ENCODE measurements around the gene OBSCN.

OBSCN gene

GRCh38 chr1:228359613-228360532 lies 152.0 kb downstream of the OBSCN start:
- DNase-seq = no peak

DNA sequence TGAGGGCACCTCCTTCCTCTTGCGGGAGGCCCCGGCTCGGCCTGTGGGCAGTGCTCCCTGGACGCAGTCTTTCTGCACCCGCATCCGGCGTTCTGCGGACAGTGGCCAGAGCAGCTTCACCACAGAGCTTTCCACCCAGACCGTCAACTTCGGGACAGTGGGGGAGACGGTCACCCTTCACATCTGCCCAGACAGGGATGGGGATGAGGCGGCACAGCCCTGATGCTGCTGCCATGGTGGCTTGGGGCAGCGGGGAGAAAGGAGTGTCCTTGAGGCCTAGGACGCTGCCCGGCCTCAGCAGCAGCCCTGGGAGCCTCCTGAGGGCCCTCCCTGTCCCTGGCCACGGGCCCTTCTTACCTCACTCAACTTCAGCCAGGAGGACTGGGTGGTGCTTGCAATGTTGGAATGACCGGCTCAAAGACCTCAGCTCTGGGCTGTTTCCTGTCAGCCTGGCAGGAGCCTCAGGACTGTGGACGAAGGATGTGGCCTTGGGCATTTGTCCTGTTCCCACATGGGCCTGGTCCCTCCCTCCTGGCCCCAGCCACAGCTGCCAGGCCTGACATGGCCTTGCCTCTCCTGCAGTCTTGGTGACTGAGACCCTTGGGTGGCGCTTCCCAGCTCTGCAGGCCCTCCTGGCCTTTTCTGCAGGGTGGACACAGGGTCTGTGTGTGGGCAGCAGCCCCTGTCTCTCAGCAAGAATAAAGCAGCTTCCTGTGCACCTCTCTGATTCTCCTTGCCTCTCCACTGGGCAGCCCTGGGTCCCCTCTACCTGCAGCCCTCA lies 152.9 kb downstream of the OBSCN start:
- DNase-seq = no peak

DNA sequence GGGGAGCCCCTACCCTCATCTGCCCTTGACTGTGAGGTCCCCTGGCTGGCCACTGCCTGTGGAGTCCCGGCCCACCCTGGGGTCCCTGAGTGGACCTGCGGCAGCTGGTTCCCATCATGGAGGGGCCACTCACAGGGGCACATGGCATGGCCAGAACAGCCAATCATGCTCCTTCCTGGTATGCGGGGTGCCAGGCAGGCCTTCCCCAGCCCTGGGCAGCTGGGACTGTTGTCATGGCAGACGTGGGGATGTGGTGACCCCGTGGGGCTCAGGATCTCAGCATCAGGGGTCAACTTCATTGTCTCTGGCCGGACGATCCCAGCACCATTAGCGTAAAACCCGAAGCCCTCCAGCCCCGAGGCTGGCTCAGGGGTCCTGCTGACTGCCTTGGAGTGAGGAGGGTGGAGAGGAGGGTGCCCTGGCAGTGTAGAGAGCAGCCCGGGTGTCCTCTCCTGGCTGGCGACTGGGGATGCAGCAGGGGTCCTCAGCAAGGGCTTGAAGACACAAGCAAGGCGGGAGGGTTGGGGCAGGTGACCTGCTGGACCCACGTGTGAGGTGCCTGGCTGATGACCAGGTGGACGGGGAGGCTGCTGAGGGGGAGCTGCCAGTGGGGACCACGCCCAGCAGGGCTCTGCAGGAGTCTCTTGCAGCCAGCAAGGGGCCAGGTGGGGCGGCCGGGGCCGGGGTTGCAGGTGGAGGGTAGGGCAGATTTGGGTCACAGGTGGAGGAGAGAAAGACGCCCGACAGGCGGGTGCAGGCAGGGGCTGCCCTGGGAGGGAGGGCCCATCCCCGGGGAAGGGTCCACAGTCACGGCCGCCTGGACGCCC lies 153.7 kb downstream of the OBSCN start:
- no peak for DNase-seq

DNA sequence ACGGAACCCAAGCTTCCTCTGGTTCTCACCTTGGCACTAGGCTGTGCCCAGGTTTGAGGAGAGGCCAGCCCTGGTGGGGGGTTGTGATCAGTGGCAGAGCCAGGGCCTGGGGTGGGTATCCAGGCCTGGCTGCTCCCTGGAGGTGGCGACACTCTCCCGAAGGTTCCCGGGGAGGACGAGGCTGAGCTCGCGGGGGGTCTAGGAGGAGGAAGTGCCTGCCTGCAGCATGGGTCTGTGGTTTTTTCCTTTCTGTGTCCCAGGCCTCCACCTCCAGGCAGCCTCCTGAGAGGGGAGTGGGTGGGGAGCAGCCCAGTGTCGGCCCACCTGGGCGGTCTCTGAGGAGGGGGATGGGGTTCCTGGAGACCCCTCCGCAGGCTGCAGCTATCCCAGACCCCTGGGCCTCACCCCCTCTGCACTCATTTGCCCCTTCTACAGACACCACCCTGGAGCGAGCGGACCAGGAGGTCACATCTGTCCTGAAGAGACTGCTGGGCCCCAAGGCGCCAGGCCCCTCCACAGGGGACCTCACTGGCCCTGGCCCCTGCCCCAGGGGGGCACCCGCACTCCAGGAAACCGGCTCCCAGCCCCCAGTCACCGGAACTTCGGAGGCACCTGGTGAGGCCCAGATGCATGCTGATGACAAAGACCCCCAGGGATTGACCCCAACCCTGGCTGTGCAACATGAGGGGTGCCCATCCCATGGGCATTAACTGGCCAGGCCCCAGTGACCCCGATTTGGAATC lies 154.5 kb downstream of the OBSCN start:
- no peak for DNase-seq

DNA sequence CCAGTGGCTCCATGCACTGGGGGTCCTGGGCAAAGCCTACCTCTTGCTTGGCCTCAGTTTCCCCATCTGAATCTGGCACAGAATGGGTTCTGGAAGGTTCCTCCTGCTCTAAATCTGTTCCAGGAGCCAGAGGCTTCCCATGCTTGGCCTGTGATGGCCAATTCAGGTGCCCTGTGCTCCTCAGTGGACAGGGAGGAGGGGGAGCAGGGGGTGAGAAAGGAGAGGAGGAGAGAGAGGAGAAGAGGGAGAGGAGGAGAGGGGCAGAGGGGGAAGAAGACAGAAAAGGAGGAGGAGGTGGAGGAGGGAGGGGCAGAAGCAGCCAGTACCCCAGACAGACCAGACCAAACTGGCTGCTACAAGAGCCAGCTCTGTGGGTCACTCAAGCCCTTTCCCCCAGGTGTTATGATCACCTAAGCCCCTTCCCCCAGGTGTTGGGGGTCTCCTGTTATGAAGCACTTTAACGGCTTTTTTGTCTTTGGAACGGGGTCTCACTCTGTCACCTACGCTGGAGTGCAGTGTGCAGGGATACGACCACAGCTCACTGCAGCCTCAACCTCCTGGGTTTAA lies 155.1 kb downstream of the OBSCN start:
- no peak for DNase-seq

DNA sequence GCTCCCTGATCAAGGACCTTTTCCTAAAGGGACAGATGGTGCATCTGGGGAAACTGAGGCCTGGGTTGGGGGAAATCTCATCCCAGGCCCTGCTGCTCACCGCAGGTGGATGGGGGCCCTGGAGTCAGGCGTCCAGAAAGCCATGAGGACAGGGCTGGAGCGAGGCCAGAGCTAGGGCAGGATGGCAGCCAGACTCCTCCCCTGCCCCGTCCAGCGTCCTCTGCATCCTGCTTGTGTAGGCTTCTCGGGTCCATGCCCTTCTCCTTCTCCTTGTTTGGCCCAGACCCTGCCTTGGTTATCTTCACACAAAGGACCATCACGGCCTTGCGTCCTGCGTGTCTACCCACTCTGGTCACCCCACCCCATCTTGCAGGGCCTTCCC lies 155.8 kb downstream of the OBSCN start:
- no peak for DNase-seq

GRCh38 chr1:228364068-228364705 lies 156.3 kb downstream of the OBSCN start:
- no peak for DNase-seq

GRCh38 chr1:228364706-228365213 lies 156.9 kb downstream of the OBSCN start:
- no peak for DNase-seq

DNA sequence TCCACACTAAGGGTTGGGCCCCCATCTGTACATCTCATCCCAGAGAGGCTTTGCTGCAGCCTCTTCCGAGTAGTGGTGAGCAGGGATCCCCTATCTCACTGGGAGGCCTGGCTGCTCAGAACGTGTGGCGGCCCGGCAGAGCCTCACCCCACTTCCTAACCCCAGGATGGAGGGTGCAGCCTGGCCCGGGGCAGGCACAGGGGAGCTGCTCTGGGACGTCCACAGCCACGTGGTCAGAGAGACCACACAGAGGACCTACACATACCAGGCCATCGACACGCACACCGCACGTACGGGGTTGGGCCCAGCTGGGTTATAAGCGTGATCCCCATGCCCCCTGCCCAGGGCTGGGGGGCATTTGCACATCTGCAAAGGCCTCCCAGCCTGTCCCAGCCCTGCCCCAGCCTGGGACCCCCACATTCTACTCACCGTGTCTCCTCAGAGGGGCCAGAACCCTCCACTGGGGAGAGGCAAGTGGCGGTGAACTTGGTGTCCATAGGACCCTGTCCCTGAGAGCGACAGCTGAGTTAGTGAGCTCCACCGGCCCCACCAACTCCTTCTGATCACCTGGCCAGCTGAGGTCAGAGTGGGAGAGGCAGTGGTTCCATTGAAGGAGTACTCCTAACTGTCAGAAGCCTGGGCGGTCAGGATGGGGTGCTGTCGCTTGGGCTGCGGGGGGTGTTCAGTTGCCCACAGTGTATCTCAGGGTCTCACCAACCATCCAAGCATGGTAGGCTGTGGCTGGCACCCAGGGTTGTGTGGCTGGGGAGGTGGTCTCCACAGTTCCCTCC lies 157.6 kb downstream of the OBSCN start:
- no peak for DNase-seq

DNA sequence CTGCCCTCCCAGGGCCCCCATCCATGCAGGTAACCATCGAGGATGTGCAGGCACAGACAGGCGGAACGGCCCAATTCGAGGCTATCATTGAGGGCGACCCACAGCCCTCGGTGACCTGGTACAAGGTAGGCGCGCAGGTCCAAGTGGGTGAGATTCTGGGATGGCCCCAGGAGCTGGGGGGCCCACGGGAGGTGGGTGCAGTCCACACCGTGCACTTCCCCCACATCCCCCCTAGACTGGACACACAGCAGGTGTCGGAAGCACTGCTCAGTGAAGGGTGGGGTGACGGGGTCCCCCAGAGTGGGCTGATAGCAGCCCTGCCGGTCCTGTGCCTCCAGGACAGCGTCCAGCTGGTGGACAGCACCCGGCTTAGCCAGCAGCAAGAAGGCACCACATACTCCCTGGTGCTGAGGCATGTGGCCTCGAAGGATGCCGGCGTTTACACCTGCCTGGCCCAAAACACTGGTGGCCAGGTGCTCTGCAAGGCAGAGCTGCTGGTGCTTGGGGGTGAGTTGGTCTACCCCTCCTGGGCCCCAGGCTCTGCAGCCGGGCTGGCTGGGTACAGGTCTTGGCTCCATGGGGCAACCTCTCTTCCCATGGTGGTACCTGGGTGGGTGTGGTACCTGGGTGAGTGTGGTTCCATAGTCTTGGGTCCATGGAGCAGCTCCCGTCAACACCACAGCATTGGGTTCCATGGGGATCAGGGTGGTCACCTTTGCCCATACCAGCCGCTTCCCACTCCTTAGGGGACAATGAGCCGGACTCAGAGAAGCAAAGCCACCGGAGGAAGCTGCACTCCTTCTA lies 158.4 kb downstream of the OBSCN start:
- DNase-seq = no peak

- no peak for DNase-seq
Observed at GRCh38 chr1:228366866-228367741, 159.3 kb downstream of the OBSCN start.

DNA sequence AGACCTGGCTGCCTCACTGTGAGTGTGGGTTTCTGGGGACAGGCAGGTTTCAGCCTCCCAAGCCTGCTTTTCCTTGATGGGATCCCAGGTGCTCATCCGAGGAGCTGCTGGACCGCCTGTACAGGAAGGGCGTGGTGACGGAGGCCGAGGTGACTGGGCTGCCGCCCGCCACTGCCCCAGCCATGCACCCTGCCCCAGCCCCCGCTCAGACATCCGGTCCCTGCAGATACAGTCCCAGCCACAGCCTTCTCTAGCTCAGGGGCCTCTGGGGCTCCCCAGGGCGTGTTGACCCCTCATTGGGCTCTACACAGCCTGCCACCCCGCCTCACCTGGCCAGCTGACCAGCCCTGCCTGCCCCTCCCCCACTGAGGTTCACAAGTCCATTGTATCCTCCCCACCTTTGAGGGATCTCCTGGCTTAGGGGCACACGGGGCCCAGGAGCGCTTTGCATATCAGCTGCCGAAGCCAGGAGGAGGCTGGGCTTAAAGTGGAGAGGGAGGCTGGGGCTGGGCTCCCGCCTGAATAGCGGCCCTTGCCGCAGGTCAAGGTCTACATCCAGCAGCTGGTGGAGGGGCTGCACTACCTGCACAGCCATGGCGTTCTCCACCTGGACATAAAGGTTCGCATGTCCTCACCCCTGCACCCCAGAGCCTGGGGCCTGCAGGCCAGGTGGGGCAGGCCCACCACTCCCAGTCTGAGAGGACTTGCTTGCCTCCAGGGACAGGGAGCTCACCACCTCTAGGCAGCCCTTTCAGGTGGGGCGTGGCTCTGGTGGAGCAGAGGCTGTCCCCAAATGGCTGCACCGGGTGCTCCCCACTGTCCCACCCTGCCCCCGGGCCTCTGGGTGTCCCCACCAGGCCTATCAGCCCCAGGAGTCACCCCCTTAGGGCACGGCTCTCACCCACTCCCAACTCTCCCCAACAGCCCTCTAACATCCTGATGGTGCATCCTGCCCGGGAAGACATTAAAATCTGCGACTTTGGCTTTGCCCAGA lies 160.3 kb downstream of the OBSCN start:
- DNase-seq = no peak

GRCh38 chr1:228368801-228369607 lies 161.2 kb downstream of the OBSCN start:
- no peak for DNase-seq

- no peak for DNase-seq
Observed at GRCh38 chr1:228369608-228370438, 162.0 kb downstream of the OBSCN start.

DNA sequence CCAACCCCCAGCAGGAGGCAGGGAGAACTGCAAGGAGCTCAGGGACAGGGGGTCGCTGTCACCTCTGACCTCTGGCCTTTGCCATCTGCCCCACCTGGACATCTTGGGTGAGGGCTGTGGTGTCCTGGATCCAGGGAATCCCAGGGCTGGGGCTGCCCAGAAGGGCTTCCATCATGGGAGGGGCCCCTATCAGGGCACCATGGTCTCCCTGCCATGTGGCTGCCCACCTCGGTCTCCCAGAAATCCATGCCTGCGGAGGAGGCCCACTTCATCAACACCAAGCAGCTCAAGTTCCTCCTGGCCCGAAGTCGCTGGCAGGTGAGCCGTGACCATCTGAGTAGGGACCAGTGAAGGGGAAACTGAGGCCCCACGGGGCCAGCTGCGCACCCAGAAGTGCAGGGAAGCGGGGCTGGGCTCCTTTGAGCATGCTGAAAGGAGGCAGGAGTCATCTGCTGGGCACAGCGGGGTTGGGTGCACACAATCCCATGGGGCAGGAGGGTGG lies 162.6 kb downstream of the OBSCN start:
- no peak for DNase-seq
